HepG2 (cell line): ENCODE data around the gene AP4S1. TPM values are rescaled to one million over a fixed set of nuclear protein-coding genes. Genes with fewer than 3 reads are reported as not detected.

ENCODE experiments used
- AGO2 ChIP-seq: fragments of 200-400 bp; formaldehyde crosslinking; optimal IDR thresholded peaks from 2 replicates; pipeline ENCODE3; 2017; ENCODE audit warnings: mild to moderate bottlenecking, low read depth, low read length, moderate library complexity
- CERS6 ChIP-seq: sonication (generic); formaldehyde crosslinking; IDR thresholded peaks from 2 replicates; pipeline ENCODE4 v1.5.0; 2020; ENCODE audit warnings: missing genetic modification reagents
- CREB1 ChIP-seq, 2 experiments: fragments of 450-650 bp in 1 of 2; IDR thresholded peaks; 2 replicates each; pipeline ENCODE4 v1.6.1; 2016 to 2017; ENCODE audit warnings: control low read depth in 1 of 2, mild to moderate bottlenecking in 1 of 2, missing compliant biosample characterization in 1 of 2, missing genetic modification characterization in 1 of 2
- ETV5 ChIP-seq: IDR thresholded peaks from 2 replicates; pipeline ENCODE4 v1.6.1; 2018; ENCODE audit warnings: missing biosample characterization, missing genetic modification reagents, inconsistent platforms, borderline replicate concordance
- HDAC2 ChIP-seq: sonication (generic); formaldehyde crosslinking; IDR thresholded peaks from 2 replicates; pipeline ENCODE4 v1.4.0; 2020; ENCODE audit warnings: missing genetic modification reagents
- KDM1A ChIP-seq: IDR thresholded peaks from 2 replicates; pipeline ENCODE4 v1.6.1; 2016; ENCODE audit warnings: missing compliant biosample characterization
- NCOA1 ChIP-seq: sonication (generic); formaldehyde crosslinking; IDR thresholded peaks from 2 replicates; pipeline ENCODE4 v1.9.0; 2021; ENCODE audit warnings: missing genetic modification reagents
- NR1H2 ChIP-seq: sonication (generic); formaldehyde crosslinking; IDR thresholded peaks from 2 replicates; pipeline ENCODE4 v1.8.1; 2022; ENCODE audit warnings: low read depth, missing genetic modification reagents, borderline replicate concordance
- RFXANK ChIP-seq: IDR thresholded peaks from 2 replicates; pipeline ENCODE4 v1.6.1; 2016
- SIN3B ChIP-seq: fragments of 150-350 bp; IDR thresholded peaks from 2 replicates; pipeline ENCODE4 v1.6.1; 2014; ENCODE audit warnings: low read length
- SP1 ChIP-seq, 2 experiments: fragments of 450-650 bp in 1 of 2; sonication (generic) in 1 of 2; formaldehyde crosslinking in 1 of 2; IDR thresholded peaks; 2 replicates each; pipeline versions ENCODE4 v1.4.0 to v1.6.1; 2016 to 2020; ENCODE audit warnings: missing genetic modification reagents in 1 of 2
- YY1 ChIP-seq: IDR thresholded peaks from 2 replicates; pipeline ENCODE4 v1.6.1; 2011; ENCODE audit warnings: low read length, low read depth, moderate library complexity, mild to moderate bottlenecking; ENCODE audit not compliant: insufficient read depth, insufficient replicate concordance
- ZFP36 ChIP-seq: fragments of 150-350 bp; IDR thresholded peaks from 2 replicates; pipeline ENCODE4 v1.6.1; 2018; ENCODE audit warnings: borderline replicate concordance, low read length, low read depth; ENCODE audit not compliant: partially characterized antibody
- ZFP90 ChIP-seq: sonication (generic); formaldehyde crosslinking; IDR thresholded peaks from 2 replicates; pipeline ENCODE4 v1.8.0; 2022; ENCODE audit warnings: missing genetic modification reagents, mild to moderate bottlenecking, inconsistent platforms, borderline replicate concordance
- ZNF44 ChIP-seq: sonication (generic); formaldehyde crosslinking; IDR thresholded peaks from 2 replicates; pipeline ENCODE4 v1.5.1; 2020; ENCODE audit warnings: mild to moderate bottlenecking, missing genetic modification reagents
- ZNF496 ChIP-seq: sonication (generic); formaldehyde crosslinking; IDR thresholded peaks from 2 replicates; pipeline ENCODE4 v1.8.1; 2023; ENCODE audit warnings: mild to moderate bottlenecking, moderate library complexity, missing genetic modification reagents; ENCODE audit not compliant: insufficient replicate concordance
- ZNF672 ChIP-seq: sonication (generic); formaldehyde crosslinking; IDR thresholded peaks from 2 replicates; pipeline ENCODE4 v1.8.1; 2022; ENCODE audit warnings: missing genetic modification reagents
- polyA plus RNA-seq, 8 experiments: library from polyadenylated mRNA; depleted of rRNA in 3 of 8; stranded (reverse) in 7 of 8; unstranded in 1 of 8; fragments of >200 nt; fragmentation: Illumina TruSeq in 4 of 8; extraction: Trizol in 4 of 8; gene quantifications; 2 replicates each; pipeline versions ENCODE4 v1.2.1 to v1.2.3, GENCODE V29; 2011 to 2016; ENCODE audit warnings: low read depth in 4 of 8, missing spikeins in 1 of 8, mixed read lengths in 1 of 8; ENCODE audit not compliant: insufficient read depth in 1 of 8
- total RNA-seq, 5 experiments: library from RNA; depleted of rRNA; stranded (reverse); fragments of >200 nt; fragmentation: Illumina TruSeq; extraction: Trizol; gene quantifications; 2 replicates each; pipeline ENCODE4 v1.2.3, GENCODE V29; 2016; ENCODE audit warnings: low read depth in 1 of 5
- TF ChIP-seq, protein P1 (sequence below): sonication (generic); formaldehyde crosslinking; conservative IDR thresholded peaks from 2 replicates; pipeline ENCODE4 v1.4.0; 2020; ENCODE audit warnings: missing genetic modification reagents
- TF ChIP-seq, protein P2 (sequence below): sonication (generic); formaldehyde crosslinking; IDR thresholded peaks from 2 replicates; pipeline ENCODE4 v1.5.0; 2020; ENCODE audit warnings: mild to moderate bottlenecking, missing genetic modification reagents, borderline replicate concordance

AP4S1 gene
- total and polyA plus RNA-seq, 2 of the 13 experiments (the other 11 are each of a cell fraction or from before 2014, with no cell fraction given) = 3.9 to 21.1 TPM

DNA sequence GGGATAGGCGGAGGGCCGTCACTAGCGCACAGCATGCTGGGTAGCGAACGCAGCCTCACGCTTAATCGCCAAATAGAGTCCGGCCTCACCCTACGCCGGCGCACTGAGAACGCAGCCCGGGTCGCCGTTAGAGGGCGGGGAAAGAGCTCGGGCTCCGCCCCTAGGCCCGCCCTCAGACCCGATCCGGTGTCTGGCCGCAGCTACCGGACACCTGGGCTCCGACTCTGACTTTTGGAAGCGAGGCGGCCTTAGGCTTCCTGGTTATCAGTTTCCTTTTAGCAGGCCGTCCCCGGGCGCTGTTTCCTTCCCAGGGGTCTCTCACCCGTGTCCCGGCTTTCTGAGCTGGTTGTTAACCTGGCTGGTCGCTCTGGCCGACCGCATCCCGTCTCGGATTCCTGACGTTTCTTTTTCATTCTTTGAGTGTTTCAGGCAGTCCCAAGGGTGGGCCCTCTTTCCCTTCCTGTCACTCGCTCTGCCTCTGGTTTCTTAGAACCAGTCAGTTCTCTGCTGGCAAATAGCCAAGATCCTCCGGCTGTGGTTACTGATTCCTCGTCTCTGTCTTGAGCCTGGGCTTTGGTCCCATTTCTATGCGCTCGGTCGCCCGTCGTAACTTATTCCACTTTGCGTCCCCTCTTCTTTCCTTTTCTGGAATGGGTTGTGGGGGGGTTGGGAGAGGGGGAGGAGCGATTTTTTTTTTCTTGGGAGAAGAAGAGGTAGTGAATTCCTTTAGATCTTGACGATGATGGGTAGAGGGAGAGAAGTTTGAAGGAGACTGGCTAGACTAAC lies 1.2 kb downstream of the AP4S1 start (continued):
- TF ChIP-seq ZNF44 (CRISPR knock-in tag) (peak; percentile 89; the same call in 1 of the 2 replicates), ZFP36 (no peak), NR1H2 (no peak), ZNF496 (no peak), ZNF672 (CRISPR knock-in tag) (no peak), CREB1 (IDR thresholded peaks at IDR 0.05) (peak; percentile 67), CREB1 (CRISPR knock-in tag; IDR thresholded peaks at IDR 0.05) (no peak), ETV5 (CRISPR knock-in tag) (peak; percentile 72), AGO2 (no peak), HDAC2 (peak; percentile 78; the same call in 1 of the 2 replicates), KDM1A (CRISPR knock-in tag) (no peak; the same call in none of the 2 replicates), CERS6 (CRISPR knock-in tag) (no peak), YY1 (no peak), SP1 (IDR thresholded peaks at IDR 0.05) (no peak), SP1 (CRISPR knock-in tag; IDR thresholded peaks at IDR 0.05) (peak; percentile 82), ZFP90 (CRISPR knock-in tag) (peak; percentile 22; the same call in 1 of the 2 replicates), RFXANK (CRISPR knock-in tag) (peak; percentile 22; the same call in 1 of the 2 replicates), SIN3B (no peak; the same call in 1 of the 2 replicates), NCOA1 (CRISPR knock-in tag) (no peak)
- TF ChIP-seq, protein P1, sequence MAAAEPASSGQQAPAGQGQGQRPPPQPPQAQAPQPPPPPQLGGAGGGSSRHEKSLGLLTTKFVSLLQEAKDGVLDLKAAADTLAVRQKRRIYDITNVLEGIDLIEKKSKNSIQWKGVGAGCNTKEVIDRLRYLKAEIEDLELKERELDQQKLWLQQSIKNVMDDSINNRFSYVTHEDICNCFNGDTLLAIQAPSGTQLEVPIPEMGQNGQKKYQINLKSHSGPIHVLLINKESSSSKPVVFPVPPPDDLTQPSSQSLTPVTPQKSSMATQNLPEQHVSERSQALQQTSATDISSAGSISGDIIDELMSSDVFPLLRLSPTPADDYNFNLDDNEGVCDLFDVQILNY (CRISPR knock-in tag) = no peak; the same call in 1 of the 2 replicates
- TF ChIP-seq, protein P2, sequence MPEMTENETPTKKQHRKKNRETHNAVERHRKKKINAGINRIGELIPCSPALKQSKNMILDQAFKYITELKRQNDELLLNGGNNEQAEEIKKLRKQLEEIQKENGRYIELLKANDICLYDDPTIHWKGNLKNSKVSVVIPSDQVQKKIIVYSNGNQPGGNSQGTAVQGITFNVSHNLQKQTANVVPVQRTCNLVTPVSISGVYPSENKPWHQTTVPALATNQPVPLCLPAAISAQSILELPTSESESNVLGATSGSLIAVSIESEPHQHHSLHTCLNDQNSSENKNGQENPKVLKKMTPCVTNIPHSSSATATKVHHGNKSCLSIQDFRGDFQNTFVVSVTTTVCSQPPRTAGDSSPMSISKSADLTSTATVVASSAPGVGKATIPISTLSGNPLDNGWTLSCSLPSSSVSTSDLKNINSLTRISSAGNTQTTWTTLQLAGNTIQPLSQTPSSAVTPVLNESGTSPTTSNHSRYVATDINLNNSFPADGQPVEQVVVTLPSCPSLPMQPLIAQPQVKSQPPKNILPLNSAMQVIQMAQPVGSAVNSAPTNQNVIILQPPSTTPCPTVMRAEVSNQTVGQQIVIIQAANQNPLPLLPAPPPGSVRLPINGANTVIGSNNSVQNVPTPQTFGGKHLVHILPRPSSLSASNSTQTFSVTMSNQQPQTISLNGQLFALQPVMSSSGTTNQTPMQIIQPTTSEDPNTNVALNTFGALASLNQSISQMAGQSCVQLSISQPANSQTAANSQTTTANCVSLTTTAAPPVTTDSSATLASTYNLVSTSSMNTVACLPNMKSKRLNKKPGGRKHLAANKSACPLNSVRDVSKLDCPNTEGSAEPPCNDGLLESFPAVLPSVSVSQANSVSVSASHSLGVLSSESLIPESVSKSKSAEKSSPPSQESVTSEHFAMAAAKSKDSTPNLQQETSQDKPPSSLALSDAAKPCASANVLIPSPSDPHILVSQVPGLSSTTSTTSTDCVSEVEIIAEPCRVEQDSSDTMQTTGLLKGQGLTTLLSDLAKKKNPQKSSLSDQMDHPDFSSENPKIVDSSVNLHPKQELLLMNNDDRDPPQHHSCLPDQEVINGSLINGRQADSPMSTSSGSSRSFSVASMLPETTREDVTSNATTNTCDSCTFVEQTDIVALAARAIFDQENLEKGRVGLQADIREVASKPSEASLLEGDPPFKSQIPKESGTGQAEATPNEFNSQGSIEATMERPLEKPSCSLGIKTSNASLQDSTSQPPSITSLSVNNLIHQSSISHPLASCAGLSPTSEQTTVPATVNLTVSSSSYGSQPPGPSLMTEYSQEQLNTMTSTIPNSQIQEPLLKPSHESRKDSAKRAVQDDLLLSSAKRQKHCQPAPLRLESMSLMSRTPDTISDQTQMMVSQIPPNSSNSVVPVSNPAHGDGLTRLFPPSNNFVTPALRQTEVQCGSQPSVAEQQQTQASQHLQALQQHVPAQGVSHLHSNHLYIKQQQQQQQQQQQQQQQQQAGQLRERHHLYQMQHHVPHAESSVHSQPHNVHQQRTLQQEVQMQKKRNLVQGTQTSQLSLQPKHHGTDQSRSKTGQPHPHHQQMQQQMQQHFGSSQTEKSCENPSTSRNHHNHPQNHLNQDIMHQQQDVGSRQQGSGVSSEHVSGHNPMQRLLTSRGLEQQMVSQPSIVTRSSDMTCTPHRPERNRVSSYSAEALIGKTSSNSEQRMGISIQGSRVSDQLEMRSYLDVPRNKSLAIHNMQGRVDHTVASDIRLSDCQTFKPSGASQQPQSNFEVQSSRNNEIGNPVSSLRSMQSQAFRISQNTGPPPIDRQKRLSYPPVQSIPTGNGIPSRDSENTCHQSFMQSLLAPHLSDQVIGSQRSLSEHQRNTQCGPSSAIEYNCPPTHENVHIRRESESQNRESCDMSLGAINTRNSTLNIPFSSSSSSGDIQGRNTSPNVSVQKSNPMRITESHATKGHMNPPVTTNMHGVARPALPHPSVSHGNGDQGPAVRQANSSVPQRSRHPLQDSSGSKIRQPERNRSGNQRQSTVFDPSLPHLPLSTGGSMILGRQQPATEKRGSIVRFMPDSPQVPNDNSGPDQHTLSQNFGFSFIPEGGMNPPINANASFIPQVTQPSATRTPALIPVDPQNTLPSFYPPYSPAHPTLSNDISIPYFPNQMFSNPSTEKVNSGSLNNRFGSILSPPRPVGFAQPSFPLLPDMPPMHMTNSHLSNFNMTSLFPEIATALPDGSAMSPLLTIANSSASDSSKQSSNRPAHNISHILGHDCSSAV (CRISPR knock-in tag) = peak; percentile 70
